Neuronal stem cell (in vitro differentiated cells): ENCODE data around the gene AR.

ENCODE experiments used
- DNase-seq: peaks from one replicate; pipeline ENCODE4 v3.0.0-alpha.2; 2013; ENCODE audit warnings: low spot score
- H2AFZ ChIP-seq: one replicate; pipeline ENCODE4 v1.6.1; 2013; ENCODE audit warnings: mild to moderate bottlenecking, low read length, inconsistent platforms
- H2AK5ac ChIP-seq: 2 replicates; pipeline ENCODE4 v1.6.1; 2013; ENCODE audit warnings: low read depth, mild to moderate bottlenecking, inconsistent platforms, low read length, moderate library complexity, mixed read lengths
- H2BK120ac ChIP-seq: 2 replicates; pipeline ENCODE4 v1.6.1; 2013; ENCODE audit warnings: low read depth, mild to moderate bottlenecking, inconsistent platforms, low read length, moderate library complexity, mixed read lengths
- H2BK12ac ChIP-seq: one replicate; pipeline ENCODE4 v1.6.1; 2013; ENCODE audit warnings: low read length, inconsistent platforms
- H2BK15ac ChIP-seq: 2 replicates; pipeline ENCODE4 v1.6.1; 2013; ENCODE audit warnings: mild to moderate bottlenecking, low read length, inconsistent platforms, mixed read lengths
- H2BK5ac ChIP-seq: one replicate; pipeline ENCODE4 v1.6.1; 2013; ENCODE audit warnings: inconsistent platforms, mild to moderate bottlenecking, low read length, moderate library complexity
- H3K14ac ChIP-seq: one replicate; pipeline ENCODE4 v1.6.1; 2013; ENCODE audit warnings: low read length, inconsistent platforms
- H3K18ac ChIP-seq: 2 replicates; pipeline ENCODE4 v1.6.1; 2013; ENCODE audit warnings: low read length, inconsistent platforms
- H3K23ac ChIP-seq: 2 replicates; pipeline ENCODE4 v1.6.1; 2013; ENCODE audit warnings: low read depth, mild to moderate bottlenecking, mixed read lengths, low read length, inconsistent platforms; ENCODE audit not compliant: poor library complexity
- H3K27ac ChIP-seq: replicated peaks from 3 replicates; pipeline ENCODE4 v1.5.1; 2013; ENCODE audit warnings: low read length, inconsistent platforms
- H3K27me3 ChIP-seq, 3 experiments: 2 replicates each; pipeline ENCODE4 v1.6.1; 2013; ENCODE audit warnings: low read length in 3 of 3, mild to moderate bottlenecking in 2 of 3, inconsistent platforms in 1 of 3, low read depth in 1 of 3, mixed read lengths in 1 of 3, moderate library complexity in 1 of 3; ENCODE audit not compliant: control insufficient read depth in 3 of 3, insufficient read depth in 3 of 3
- H3K36me3 ChIP-seq, 2 donors: replicated peaks in 1 of 2; 2 replicates each; pipeline ENCODE4 v1.6.1; 2013; ENCODE audit warnings: low read length in 2 of 2; ENCODE audit not compliant: control insufficient read depth in 2 of 2, insufficient read depth in 2 of 2
- H3K4ac ChIP-seq: 2 replicates; pipeline ENCODE4 v1.6.1; 2013; ENCODE audit warnings: inconsistent platforms, mild to moderate bottlenecking, low read length, moderate library complexity
- H3K4me1 ChIP-seq, 2 donors: 1 replicate in 1 of 2; 2 replicates in 1 of 2; pipeline ENCODE4 v1.6.1; 2013; ENCODE audit warnings: low read length in 2 of 2, low read depth in 1 of 2; ENCODE audit not compliant: control insufficient read depth in 2 of 2, insufficient read depth in 1 of 2
- H3K4me2 ChIP-seq: one replicate; pipeline ENCODE4 v1.6.1; 2013; ENCODE audit warnings: mild to moderate bottlenecking, low read length, inconsistent platforms; ENCODE audit not compliant: insufficient read depth, poor library complexity, severe bottlenecking
- H3K4me3 ChIP-seq, 2 donors: 2 replicates each; pipeline ENCODE4 v1.5.1; 2013; ENCODE audit warnings: low read length in 2 of 2, mild to moderate bottlenecking in 2 of 2, inconsistent platforms in 1 of 2, moderate library complexity in 1 of 2
- H3K79me1 ChIP-seq: one replicate; pipeline ENCODE4 v1.6.1; 2013; ENCODE audit warnings: low read depth, mild to moderate bottlenecking, inconsistent platforms, low read length, moderate library complexity
- H3K9ac ChIP-seq: one replicate; pipeline ENCODE4 v1.6.1; 2013; ENCODE audit warnings: mild to moderate bottlenecking, low read depth, low read length, inconsistent platforms; ENCODE audit not compliant: poor library complexity
- H3K9me3 ChIP-seq, 2 donors: replicated peaks in 1 of 2; 2 replicates each; pipeline versions ENCODE3 to v1.6.1; 2013; ENCODE audit warnings: low read length in 2 of 2, mild to moderate bottlenecking in 2 of 2, inconsistent platforms in 1 of 2, low read depth in 1 of 2, mixed read lengths in 1 of 2, moderate library complexity in 1 of 2; ENCODE audit not compliant: control insufficient read depth in 2 of 2, insufficient read depth in 1 of 2
- H4K8ac ChIP-seq: one replicate; pipeline ENCODE4 v1.6.1; 2013; ENCODE audit warnings: low read depth, mild to moderate bottlenecking, inconsistent platforms, low read length, moderate library complexity
- H4K91ac ChIP-seq: one replicate; pipeline ENCODE4 v1.6.1; 2013; ENCODE audit warnings: low read length, low read depth, mild to moderate bottlenecking, inconsistent platforms; ENCODE audit not compliant: poor library complexity
- whole genome bisulfite sequencing, 2 donors: extraction: QIAGEN DNeasy Blood & Tissue Kit; methylation state at CpG; one replicate each; pipeline ENCODE4 v1.1.7; 2013; ENCODE audit warnings: missing lambda C conversion rate in 2 of 2, mixed read lengths in 1 of 2; ENCODE audit not compliant: insufficient read length in 2 of 2, insufficient replicate concordance in 1 of 2; ENCODE audit errors: extremely low coverage in 2 of 2; 5-methylcytosine and 5-hydroxymethylcytosine counted together

Gene AR

GRCh38 chrX:67555578-67556203 lies 11.9 kb downstream of the AR start:
- Histone ChIP-seq H2BK12ac (no peak overlapping the region), H2BK5ac (no peak overlapping the region), H4K91ac (no peak overlapping the region), H2AK5ac (no peak overlapping the region), H2AFZ (no peak overlapping the region), H3K27ac (no peak overlapping the region), H3K18ac (no peak overlapping the region), H3K4me1 (no peaks in the 10 kb centered on the region), H3K27me3 (no peaks in the 10 kb centered on the region), H3K36me3 (no peaks in the 10 kb centered on the region), H3K14ac (no peak overlapping the region), H3K79me1 (no peaks in the 10 kb centered on the region), H3K9ac (no peak overlapping the region), H3K4me3 (no peak overlapping the region), H3K4ac (no peak overlapping the region), H3K23ac (no peak overlapping the region), H2BK15ac (no peak overlapping the region), H2BK120ac (no peak overlapping the region), H3K4me2 (no peak overlapping the region), H3K9me3 (peaks cover 0 to 11% of the 10 kb centered on the region in 2 donors), H4K8ac (no peak overlapping the region)
- whole genome bisulfite sequencing, 2 donors: no CpG with 5 or more reads among the region's 7 CpGs
- DNase-seq: no peak

GRCh38 chrX:67558267-67558666 lies 14.4 kb downstream of the AR start:
- H3K4me1 ChIP-seq: no peaks in the 10 kb centered on the region
- H3K27me3 ChIP-seq: no peaks in the 10 kb centered on the region
- peaks cover 0 to 2% of the 10 kb centered on the region in 2 donors for H3K9me3 ChIP-seq
- no peaks in the 10 kb centered on the region for H3K36me3 ChIP-seq
- no peak overlapping the region for H3K14ac ChIP-seq
- no peak overlapping the region for H3K4me3 ChIP-seq
- no peak overlapping the region for H2BK5ac ChIP-seq
- DNase-seq: no peak
- H3K4me2 ChIP-seq: no peak overlapping the region
- H3K9ac ChIP-seq: no peak overlapping the region
- H3K27ac ChIP-seq: no peak overlapping the region
- H2BK120ac ChIP-seq: no peak overlapping the region
- H4K8ac ChIP-seq: no peak overlapping the region
- no peak overlapping the region for H2AFZ ChIP-seq
- H3K79me1 ChIP-seq: no peaks in the 10 kb centered on the region
- H4K91ac ChIP-seq: no peak overlapping the region
- H3K23ac ChIP-seq: no peak overlapping the region
- no peak overlapping the region for H3K4ac ChIP-seq
- no peak overlapping the region for H2BK15ac ChIP-seq
- H2AK5ac ChIP-seq: no peak overlapping the region
- no peak overlapping the region for H2BK12ac ChIP-seq
- H3K18ac ChIP-seq: no peak overlapping the region
- WGBS, 2 donors: no CpG with 5 or more reads among the region's 1 CpG

- Histone ChIP-seq H3K4ac (no peak overlapping the region), H3K4me2 (no peak overlapping the region), H4K8ac (no peak overlapping the region), H3K4me1 (peaks cover 0 to 4% of the 10 kb centered on the region in 2 donors), H3K14ac (no peak overlapping the region), H3K36me3 (no peaks in the 10 kb centered on the region), H3K27ac (no peak overlapping the region), H2AK5ac (no peak overlapping the region), H4K91ac (no peak overlapping the region), H2BK15ac (no peak overlapping the region), H3K23ac (no peak overlapping the region), H3K9ac (no peak overlapping the region), H3K4me3 (no peak overlapping the region), H3K9me3 (no peaks in the 10 kb centered on the region), H3K79me1 (no peaks in the 10 kb centered on the region), H2BK5ac (no peak overlapping the region), H2BK120ac (no peak overlapping the region), H2BK12ac (no peak overlapping the region), H3K27me3 (no peaks in the 10 kb centered on the region), H2AFZ (no peak overlapping the region), H3K18ac (no peak overlapping the region)
- no CpG with 5 or more reads among the region's 7 CpGs for WGBS, 2 donors
- no peak for DNase-seq
Observed at GRCh38 chrX:67563469-67564448, 19.9 kb downstream of the AR start.

- H3K4me3 ChIP-seq: no peak overlapping the region
- no peak overlapping the region for H3K27ac ChIP-seq
- no peak overlapping the region for H3K9ac ChIP-seq
- no peaks in the 10 kb centered on the region for H3K36me3 ChIP-seq
- H3K4me2 ChIP-seq: no peak overlapping the region
- H2AFZ ChIP-seq: no peak overlapping the region
- WGBS, 2 donors: no CpG with 5 or more reads among the region's 1 CpG
- H3K9me3 ChIP-seq: no peaks in the 10 kb centered on the region
- no peak overlapping the region for H3K4ac ChIP-seq
- H3K23ac ChIP-seq: no peak overlapping the region
- no peak for DNase-seq
- no peak overlapping the region for H4K91ac ChIP-seq
- H2BK15ac ChIP-seq: no peak overlapping the region
- peaks cover 0 to 4% of the 10 kb centered on the region in 2 donors for H3K4me1 ChIP-seq
- H2BK12ac ChIP-seq: no peak overlapping the region
- H3K27me3 ChIP-seq: no peaks in the 10 kb centered on the region
- H3K79me1 ChIP-seq: no peaks in the 10 kb centered on the region
- no peak overlapping the region for H3K18ac ChIP-seq
- H2BK120ac ChIP-seq: no peak overlapping the region
- H4K8ac ChIP-seq: no peak overlapping the region
- no peak overlapping the region for H3K14ac ChIP-seq
- no peak overlapping the region for H2AK5ac ChIP-seq
- H2BK5ac ChIP-seq: no peak overlapping the region
Observed at GRCh38 chrX:67564475-67564874, 20.7 kb downstream of the AR start.
